Loucy (cell line): Measurements from ENCODE around the gene PCDHGC5.

ENCODE experiments used
- CTCF ChIP-seq: fragments of 200-600 bp; sonication (generic); conservative IDR thresholded peaks from 2 replicates; pipeline ENCODE4 v1.5.1; 2014; ENCODE audit warnings: mild to moderate bottlenecking, antibody characterized with exemption, low read length
- EZH2phosphoT487 ChIP-seq: fragments of 200-600 bp; IDR thresholded peaks from 2 replicates; pipeline ENCODE4 v1.6.1; 2018; ENCODE audit warnings: antibody characterized with exemption, mild to moderate bottlenecking, moderate library complexity, borderline replicate concordance

- TF ChIP-seq CTCF (no peak), EZH2phosphoT487 (no peak)
These were observed 24.9 kb downstream of the PCDHGC5 start for GRCh38 chr5:141513627-141514329.
